Large intestine (tissue), 3 donors: ENCODE data around the gene EIF2D. TPM values are rescaled to one million over a fixed set of nuclear protein-coding genes. Genes with fewer than 3 reads are reported as not detected.

ENCODE experiments used
- DNase-seq, 2 donors: peaks; one replicate each; pipeline versions ENCODE4 v3.0.0 to v3.0.0-alpha.2; 2013
- H3K27ac ChIP-seq: one replicate; pipeline ENCODE4 v1.5.1; 2013; ENCODE audit warnings: low read length
- H3K27me3 ChIP-seq: 2 replicates; pipeline ENCODE4 v1.6.1; 2013; ENCODE audit warnings: low read length; ENCODE audit not compliant: control insufficient read depth, insufficient read depth
- H3K36me3 ChIP-seq: 2 replicates; pipeline ENCODE4 v1.6.1; 2013; ENCODE audit warnings: low read length; ENCODE audit not compliant: control insufficient read depth, insufficient read depth
- H3K4me1 ChIP-seq: one replicate; pipeline ENCODE4 v1.6.1; 2013; ENCODE audit warnings: low read length; ENCODE audit not compliant: control insufficient read depth, insufficient read depth
- H3K4me3 ChIP-seq: one replicate; pipeline ENCODE4 v1.5.1; 2013; ENCODE audit warnings: low read length
- H3K9me3 ChIP-seq: one replicate; pipeline ENCODE4 v1.6.1; 2013; ENCODE audit warnings: mild to moderate bottlenecking, low read depth, low read length, moderate library complexity; ENCODE audit not compliant: control insufficient read depth
- WGBS: methylation state at CpG from one replicate; pipeline ENCODE4 v1.1.5; 2013; ENCODE audit warnings: low lambda C conversion rate; ENCODE audit not compliant: insufficient coverage; 5-methylcytosine and 5-hydroxymethylcytosine counted together
- polyA plus RNA-seq: library from polyadenylated mRNA; unstranded; fragments of 120-200 nt; gene quantifications from one replicate; pipeline ENCODE4 v1.2.1, GENCODE V29; 2013

Gene EIF2D
- polyA plus RNA-seq, 1 donor = 53.2 TPM

DNA sequence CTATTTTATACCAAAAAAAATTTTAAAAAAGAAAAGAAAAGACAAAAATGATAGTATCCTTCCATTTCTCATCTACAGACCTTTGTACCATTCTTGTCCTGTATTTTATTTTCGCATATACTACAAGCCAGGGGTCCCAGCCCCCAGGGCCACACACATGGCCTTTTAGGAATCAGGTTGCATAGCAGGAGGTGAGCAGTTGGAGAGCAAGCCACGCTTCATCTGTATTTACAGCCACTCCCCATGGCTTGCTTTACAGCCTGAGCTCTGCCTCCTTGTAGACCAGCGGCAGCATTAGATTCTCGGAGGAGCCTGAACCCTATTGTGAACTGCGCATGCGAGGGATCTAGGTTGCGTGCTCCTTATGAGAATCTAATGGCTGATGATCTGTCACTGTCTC is 65.2 kb downstream of the EIF2D start:
- Histone ChIP-seq H3K27ac (no peak overlapping the region), H3K27me3 (peaks cover 8% of the 10 kb centered on the region), H3K9me3 (no peaks in the 10 kb centered on the region), H3K4me3 (no peak overlapping the region), H3K36me3 (no peaks in the 10 kb centered on the region), H3K4me1 (no peaks in the 10 kb centered on the region)
- no peak for DNase-seq
- no CpG with 5 or more reads among the region's 7 CpGs for WGBS

DNA sequence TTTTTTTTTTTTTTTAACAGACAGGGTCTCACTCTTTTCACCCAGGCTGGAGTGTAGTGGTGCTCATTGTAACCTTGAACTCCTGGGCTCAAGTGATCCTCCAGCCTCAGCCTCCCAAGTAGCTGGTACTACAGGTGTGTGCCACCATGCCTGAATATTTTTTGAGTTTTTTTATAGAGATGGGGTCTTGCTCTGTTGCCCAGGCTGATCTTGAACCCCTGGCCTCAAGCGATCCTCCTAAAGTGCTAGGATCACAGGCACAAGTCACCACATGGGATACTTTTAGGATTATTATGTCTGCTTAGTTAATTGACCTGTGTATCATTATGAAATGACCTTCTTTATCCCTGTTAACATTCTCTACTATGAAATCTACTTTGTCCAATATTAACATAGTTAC is 66.9 kb downstream of the EIF2D start:
- Histone ChIP-seq H3K4me1 (no peaks in the 10 kb centered on the region), H3K4me3 (no peak overlapping the region), H3K9me3 (no peaks in the 10 kb centered on the region), H3K27me3 (peaks cover 2% of the 10 kb centered on the region), H3K36me3 (no peaks in the 10 kb centered on the region), H3K27ac (no peak overlapping the region)
- no peak for DNase-seq
- WGBS = no CpG with 5 or more reads among the region's 1 CpG

DNA sequence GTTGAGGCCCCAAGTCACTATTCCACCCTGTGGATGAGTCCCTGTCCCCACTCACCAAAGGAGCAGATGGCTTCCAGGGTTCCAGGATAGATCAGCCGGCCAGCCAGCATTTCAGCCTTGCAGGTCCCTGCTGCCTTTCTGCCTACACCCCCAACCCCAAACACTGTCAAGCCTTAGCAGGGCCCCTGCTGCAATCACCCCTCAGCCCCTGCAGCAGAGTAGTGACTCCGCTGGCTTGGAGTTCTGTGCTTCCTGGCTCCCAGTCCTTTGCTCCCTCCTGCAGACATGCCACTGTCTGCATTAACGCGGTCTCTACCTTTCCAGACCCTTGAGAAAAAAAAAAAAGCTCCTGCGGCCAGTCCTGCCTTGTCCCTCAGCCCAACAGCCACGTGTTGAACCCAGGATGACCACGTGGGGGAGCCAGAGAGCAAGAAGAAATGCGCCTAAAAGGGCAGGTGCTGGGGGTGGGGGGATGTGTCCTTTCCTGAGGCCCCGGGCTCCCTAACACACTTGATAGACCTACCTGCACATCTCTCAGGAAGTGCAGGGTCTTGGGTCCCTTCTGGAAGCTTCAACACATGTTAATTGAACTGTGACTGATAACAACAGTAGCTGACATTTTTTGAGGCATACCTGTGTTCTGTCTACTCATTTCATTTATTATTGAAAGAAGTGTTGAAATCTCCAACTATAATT is 67.6 kb downstream of the EIF2D start:
- Histone ChIP-seq H3K27me3 (peaks cover 2% of the 10 kb centered on the region), H3K4me1 (no peaks in the 10 kb centered on the region), H3K9me3 (no peaks in the 10 kb centered on the region), H3K4me3 (no peak overlapping the region), H3K27ac (no peak overlapping the region), H3K36me3 (no peaks in the 10 kb centered on the region)
- DNase-seq = peak; percentile 33 to 38
- no CpG with 5 or more reads among the region's 9 CpGs for WGBS

Other genes starting within 250 kb of the EIF2D start
- gene IKBKE, start 142.0 kb downstream of the EIF2D start, polyA plus RNA-seq = 7.5 TPM
- gene RASSF5, start 104.9 kb downstream of the EIF2D start, polyA plus RNA-seq = 5.7 TPM
- 4.3 TPM for gene DYRK3, start 23.1 kb upstream of the EIF2D start, polyA plus RNA-seq
- 79.6 TPM for gene MAPKAPK2, start 72.4 kb upstream of the EIF2D start, polyA plus RNA-seq
- gene IL19, start 158.3 kb upstream of the EIF2D start, polyA plus RNA-seq = not detected
- 0.91 TPM for gene IL10, start 160.0 kb upstream of the EIF2D start, polyA plus RNA-seq